ENCODE results near the gene DPP10. TPM values are rescaled to one million over a fixed set of nuclear protein-coding genes. Genes with fewer than 3 reads are reported as not detected.

Gene DPP10
- total and polyA plus RNA-seq, 10 of the 15 experiments (the other 5 are each of a cell fraction or from before 2014, with no cell fraction given): not detected

GRCh38 chr2:114762376-114762775 lies 319.9 kb downstream of the DPP10 start (continued):
- no peak for TF ChIP-seq E2F4 (IDR thresholded peaks at IDR 0.05; ENCODE audit: low read depth, low read length)

GRCh38 chr2:114762986-114763385 lies 320.5 kb downstream of the DPP10 start:
- Histone ChIP-seq H3K27me3 (replicated peaks in 1 of 2; ENCODE audit: control insufficient read depth in 2 of 2, insufficient read depth in 2 of 2, low read length in 1 of 2) (no peaks in the 10 kb centered on the region), H3K4me1 (ENCODE audit: control insufficient read depth, insufficient read depth, low read length) (no peaks in the 10 kb centered on the region), H3K9me3 (replicated peaks; ENCODE audit: control insufficient read depth, insufficient read depth, low read length) (no peaks in the 10 kb centered on the region), H3K79me2 (ENCODE audit: control insufficient read depth, insufficient read depth, low read length) (no peaks in the 10 kb centered on the region), H3K4me3 (no peak overlapping the region), H3K27ac (ENCODE audit: control insufficient read depth, insufficient read depth) (no peak overlapping the region), H3K36me3 (ENCODE audit: control insufficient read depth in 2 of 2, insufficient read depth in 2 of 2, low read length in 1 of 2) (no peaks in the 10 kb centered on the region), H3K9ac (ENCODE audit: control insufficient read depth, insufficient read depth, low read length) (no peak overlapping the region), H4K20me1 (ENCODE audit: control insufficient read depth, insufficient read depth) (no peaks in the 10 kb centered on the region), H3K4me2 (ENCODE audit: control insufficient read depth, insufficient read depth) (no peak overlapping the region), H2AFZ (ENCODE audit: control insufficient read depth, low read depth, low read length) (no peak overlapping the region)
- ChIA-PET POLR2A (no interaction called here), RAD21 (ENCODE audit: unreplicated experiment) (no interaction called here), SMC1A (ENCODE audit: uncharacterized antibody, unreplicated experiment) (interaction anchor here (1.9 kb wide), 1 partner anchor 10 kb away, joined by 6 read pairs; no protein-coding TSS in a partner anchor), CTCF (interaction anchor here (1.0 kb wide), 1 partner anchor 11 kb away, joined by 4 read pairs; no protein-coding TSS in a partner anchor)
- no peak for DNase-seq (ENCODE audit: low read depth, low spot score)
- no peak for ATAC-seq
- intact Hi-C loops (cut with micrococcal nuclease; ENCODE audit: unreplicated experiment) (no loop called here), in situ Hi-C loops (cut with MboI) (no loop called here)
- 49% methylated on average over 6 of the region's 6 CpGs for WGBS (ENCODE audit: insufficient coverage, insufficient replicate concordance, low lambda C conversion rate, missing lambda C conversion rate)
- no peak for FAIRE-seq
- no TSS peak for BruUV-seq (replicated peaks)
- no peak for TF ChIP-seq ATF7 (IDR thresholded peaks at IDR 0.05; ENCODE audit: low read depth)
- no peak for TF ChIP-seq NKRF (conservative IDR thresholded peaks at IDR 0.05)
- TF ChIP-seq MXI1 (IDR thresholded peaks at IDR 0.05; ENCODE audit: low read depth, low read length): no peak
- no peak for TF ChIP-seq EZH2 (IDR thresholded peaks at IDR 0.05; ENCODE audit: borderline replicate concordance, control insufficient read depth, low read depth, low read length)
- no peak for TF ChIP-seq NR2F1 (conservative IDR thresholded peaks at IDR 0.05)
- no peak for TF ChIP-seq USF1 (IDR thresholded peaks at IDR 0.05; ENCODE audit: borderline replicate concordance, extremely low read length, insufficient read depth, low read depth, low read length)
- TF ChIP-seq BMI1 (IDR thresholded peaks at IDR 0.05; ENCODE audit: borderline replicate concordance): no peak
- no peak for TF ChIP-seq ETV6 (conservative IDR thresholded peaks at IDR 0.05 in 1 of 2, IDR thresholded peaks at IDR 0.05 in 1 of 2; ENCODE audit: borderline replicate concordance in 1 of 2, low read depth in 1 of 2)
- no peak for TF ChIP-seq SMARCA5 (IDR thresholded peaks at IDR 0.05)
- TF ChIP-seq SP1 (IDR thresholded peaks at IDR 0.05; ENCODE audit: low read depth, low read length): no peak
- TF ChIP-seq, protein P1, sequence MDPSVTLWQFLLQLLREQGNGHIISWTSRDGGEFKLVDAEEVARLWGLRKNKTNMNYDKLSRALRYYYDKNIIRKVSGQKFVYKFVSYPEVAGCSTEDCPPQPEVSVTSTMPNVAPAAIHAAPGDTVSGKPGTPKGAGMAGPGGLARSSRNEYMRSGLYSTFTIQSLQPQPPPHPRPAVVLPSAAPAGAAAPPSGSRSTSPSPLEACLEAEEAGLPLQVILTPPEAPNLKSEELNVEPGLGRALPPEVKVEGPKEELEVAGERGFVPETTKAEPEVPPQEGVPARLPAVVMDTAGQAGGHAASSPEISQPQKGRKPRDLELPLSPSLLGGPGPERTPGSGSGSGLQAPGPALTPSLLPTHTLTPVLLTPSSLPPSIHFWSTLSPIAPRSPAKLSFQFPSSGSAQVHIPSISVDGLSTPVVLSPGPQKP (IDR thresholded peaks at IDR 0.05; ENCODE audit: low read depth, low read length): no peak
- TF ChIP-seq, protein P2, sequence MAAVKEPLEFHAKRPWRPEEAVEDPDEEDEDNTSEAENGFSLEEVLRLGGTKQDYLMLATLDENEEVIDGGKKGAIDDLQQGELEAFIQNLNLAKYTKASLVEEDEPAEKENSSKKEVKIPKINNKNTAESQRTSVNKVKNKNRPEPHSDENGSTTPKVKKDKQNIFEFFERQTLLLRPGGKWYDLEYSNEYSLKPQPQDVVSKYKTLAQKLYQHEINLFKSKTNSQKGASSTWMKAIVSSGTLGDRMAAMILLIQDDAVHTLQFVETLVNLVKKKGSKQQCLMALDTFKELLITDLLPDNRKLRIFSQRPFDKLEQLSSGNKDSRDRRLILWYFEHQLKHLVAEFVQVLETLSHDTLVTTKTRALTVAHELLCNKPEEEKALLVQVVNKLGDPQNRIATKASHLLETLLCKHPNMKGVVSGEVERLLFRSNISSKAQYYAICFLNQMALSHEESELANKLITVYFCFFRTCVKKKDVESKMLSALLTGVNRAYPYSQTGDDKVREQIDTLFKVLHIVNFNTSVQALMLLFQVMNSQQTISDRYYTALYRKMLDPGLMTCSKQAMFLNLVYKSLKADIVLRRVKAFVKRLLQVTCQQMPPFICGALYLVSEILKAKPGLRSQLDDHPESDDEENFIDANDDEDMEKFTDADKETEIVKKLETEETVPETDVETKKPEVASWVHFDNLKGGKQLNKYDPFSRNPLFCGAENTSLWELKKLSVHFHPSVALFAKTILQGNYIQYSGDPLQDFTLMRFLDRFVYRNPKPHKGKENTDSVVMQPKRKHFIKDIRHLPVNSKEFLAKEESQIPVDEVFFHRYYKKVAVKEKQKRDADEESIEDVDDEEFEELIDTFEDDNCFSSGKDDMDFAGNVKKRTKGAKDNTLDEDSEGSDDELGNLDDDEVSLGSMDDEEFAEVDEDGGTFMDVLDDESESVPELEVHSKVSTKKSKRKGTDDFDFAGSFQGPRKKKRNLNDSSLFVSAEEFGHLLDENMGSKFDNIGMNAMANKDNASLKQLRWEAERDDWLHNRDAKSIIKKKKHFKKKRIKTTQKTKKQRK (IDR thresholded peaks at IDR 0.05; ENCODE audit: low read depth, low read length): no peak
- TF ChIP-seq STAT1 (conservative IDR thresholded peaks at IDR 0.05): no peak

All from GM12878 (cell line).